HAP-1 (cell line): ENCODE data around the gene CDK5RAP3.
A peak's percentile ranks its signal among the peaks of the same experiment; 100 is the strongest.
"Not testable (repeated sequence)": the region's sequence is repeated elsewhere in the genome, so short reads cannot be mapped to it uniquely, and the experiment has no call there.

ENCODE experiments used
- DNase-seq, 2 experiments: peaks; one replicate each; pipeline ENCODE4 v3.0.0-alpha.2; 2016 to 2020; ENCODE audit warnings: low spot score in 2 of 2
- H3K27me3 ChIP-seq: fragments of 250-450 bp; sonication (Bioruptor Pico); 2 replicates; pipeline ENCODE4 v1.5.1; 2020; ENCODE audit warnings: low read depth, mild to moderate bottlenecking, moderate library complexity
- H3K36me3 ChIP-seq: fragments of 250-450 bp; sonication (Bioruptor Pico); replicated peaks from 2 replicates; pipeline ENCODE4 v1.5.1; 2020; ENCODE audit warnings: mild to moderate bottlenecking
- H3K4me1 ChIP-seq: fragments of 250-450 bp; sonication (Bioruptor Pico); 2 replicates; pipeline ENCODE4 v1.5.1; 2020; ENCODE audit warnings: mild to moderate bottlenecking
- H3K4me3 ChIP-seq: fragments of 250-450 bp; sonication (Bioruptor Pico); 2 replicates; pipeline ENCODE4 v1.5.1; 2020; ENCODE audit warnings: mild to moderate bottlenecking, moderate library complexity
- H3K9me3 ChIP-seq: fragments of 250-450 bp; sonication (Bioruptor Pico); 2 replicates; pipeline ENCODE4 v1.5.1; 2020; ENCODE audit warnings: mild to moderate bottlenecking, moderate library complexity
- in situ Hi-C: fragments of 300-500 bp; cut with MboI; formaldehyde crosslinking; loops from 3 replicates; pipeline ENCODE4 v1.14.3; 2020; ENCODE audit warnings: low sequenced_read_pairs, inconsistent platforms, mixed read lengths

The CDK5RAP3 gene

GRCh38 chr17:47973541-47973940 is 2.6 kb downstream of the CDK5RAP3 start:
- Histone ChIP-seq H3K27me3 (no peaks in the 10 kb centered on the region), H3K9me3 (no peaks in the 10 kb centered on the region), H3K4me1 (peaks cover 6% of the 10 kb centered on the region), H3K4me3 (no peak overlapping the region), H3K36me3 (peaks cover 36% of the 10 kb centered on the region)
- peak in 1 of 2 experiments; percentile 93 for DNase-seq
- in situ Hi-C loops, result no loop called here

GRCh38 chr17:47975189-47975822 is 4.4 kb downstream of the CDK5RAP3 start:
- no peaks in the 10 kb centered on the region for H3K27me3 ChIP-seq
- in situ Hi-C loops, result no loop called here
- no peak for DNase-seq
- H3K36me3 ChIP-seq, result peaks cover 52% of the 10 kb centered on the region
- H3K9me3 ChIP-seq, result no peaks in the 10 kb centered on the region
- H3K4me1 ChIP-seq, result peaks cover 5% of the 10 kb centered on the region
- H3K4me3 ChIP-seq, result no peak overlapping the region

DNA sequence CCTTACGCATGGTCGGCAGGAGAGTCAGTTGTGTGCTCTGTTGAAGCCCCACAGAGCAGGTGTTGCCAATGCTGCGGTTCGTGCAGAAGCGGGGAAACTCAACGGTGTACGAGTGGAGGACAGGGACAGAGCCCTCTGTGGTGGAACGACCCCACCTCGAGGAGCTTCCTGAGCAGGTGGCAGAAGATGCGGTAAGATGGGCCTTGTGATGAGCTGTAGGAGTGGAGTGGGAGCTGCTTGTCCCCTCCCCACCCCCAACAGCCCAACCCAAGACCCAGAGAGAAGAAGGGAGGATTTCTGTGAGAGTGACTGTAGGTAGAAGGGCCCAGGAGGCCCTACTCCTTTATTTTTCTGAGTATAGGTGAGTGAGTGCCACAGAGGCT is 4.9 kb downstream of the CDK5RAP3 start:
- Histone ChIP-seq H3K4me3 (no peak overlapping the region), H3K4me1 (peaks cover 3% of the 10 kb centered on the region; the same call in 1 of the 2 replicates), H3K27me3 (no peaks in the 10 kb centered on the region), H3K36me3 (peaks cover 57% of the 10 kb centered on the region), H3K9me3 (no peaks in the 10 kb centered on the region)
- in situ Hi-C loops, result no loop called here
- no peak for DNase-seq

GRCh38 chr17:47978324-47978723 is 7.4 kb downstream of the CDK5RAP3 start:
- peak; percentile 52 to 81 for DNase-seq
- Histone ChIP-seq H3K4me3 (no peak overlapping the region), H3K9me3 (no peaks in the 10 kb centered on the region), H3K4me1 (no peaks in the 10 kb centered on the region), H3K36me3 (peaks cover 76% of the 10 kb centered on the region), H3K27me3 (no peaks in the 10 kb centered on the region)
- in situ Hi-C loops, result no loop called here

DNA sequence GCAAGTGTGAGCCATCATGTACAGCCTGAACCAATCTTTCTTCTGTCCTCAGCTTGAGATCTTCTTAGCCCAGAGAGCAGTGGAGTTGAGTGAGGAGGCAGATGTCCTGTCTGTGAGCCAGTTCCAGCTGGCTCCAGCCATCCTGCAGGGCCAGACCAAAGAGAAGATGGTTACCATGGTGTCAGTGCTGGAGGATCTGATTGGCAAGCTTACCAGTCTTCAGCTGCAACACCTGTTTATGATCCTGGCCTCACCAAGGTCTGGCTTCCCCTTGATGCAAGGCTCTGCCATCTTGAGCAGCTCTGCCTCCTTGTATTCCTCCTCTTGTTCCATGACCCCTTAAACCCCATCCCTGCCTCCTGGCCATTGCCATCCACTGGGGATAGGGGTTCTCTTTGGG is 9.6 kb downstream of the CDK5RAP3 start:
- in situ Hi-C loops, result loop anchor here (5.0 kb wide), 1 partner anchor 37 kb away; no protein-coding TSS in a partner anchor
- Histone ChIP-seq H3K27me3 (no peaks in the 10 kb centered on the region), H3K4me3 (no peak overlapping the region), H3K36me3 (peaks cover 57% of the 10 kb centered on the region), H3K9me3 (no peaks in the 10 kb centered on the region), H3K4me1 (no peaks in the 10 kb centered on the region)
- DNase-seq, result no peak

DNA sequence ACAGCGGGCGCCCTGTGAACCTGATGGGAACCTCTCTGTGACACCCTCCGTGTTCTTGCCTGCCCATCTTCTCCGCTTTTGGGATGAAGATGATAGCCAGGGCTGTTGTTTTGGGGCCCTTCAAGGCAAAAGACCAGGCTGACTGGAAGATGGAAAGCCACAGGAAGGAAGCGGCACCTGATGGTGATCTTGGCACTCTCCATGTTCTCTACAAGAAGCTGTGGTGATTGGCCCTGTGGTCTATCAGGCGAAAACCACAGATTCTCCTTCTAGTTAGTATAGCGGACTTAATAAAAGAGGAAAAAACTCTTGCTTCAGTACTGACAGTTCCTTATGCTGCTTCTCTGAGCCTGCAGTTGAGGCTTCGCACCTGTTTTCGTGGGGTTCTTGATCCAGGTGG is 10.5 kb downstream of the CDK5RAP3 start:
- Histone ChIP-seq H3K27me3 (no peaks in the 10 kb centered on the region), H3K4me3 (no peak overlapping the region), H3K9me3 (no peaks in the 10 kb centered on the region), H3K36me3 (peaks cover 53% of the 10 kb centered on the region), H3K4me1 (no peaks in the 10 kb centered on the region)
- no peak for DNase-seq
- in situ Hi-C loops, result loop anchor here (5.0 kb wide), 1 partner anchor 36 kb away; no protein-coding TSS in a partner anchor

GRCh38 chr17:47982091-47982617 is 11.2 kb downstream of the CDK5RAP3 start:
- DNase-seq, result no peak
- peaks cover under 1% of the 10 kb centered on the region; the same call in 1 of the 2 replicates for H3K4me1 ChIP-seq
- H3K9me3 ChIP-seq, result no peaks in the 10 kb centered on the region
- in situ Hi-C loops, result loop anchor here (5.0 kb wide), 1 partner anchor 35 kb away; no protein-coding TSS in a partner anchor
- H3K36me3 ChIP-seq, result peaks cover 53% of the 10 kb centered on the region
- no peak overlapping the region for H3K4me3 ChIP-seq
- no peaks in the 10 kb centered on the region for H3K27me3 ChIP-seq

GRCh38 chr17:47982645-47983390 is 11.9 kb downstream of the CDK5RAP3 start:
- in situ Hi-C loops, result loop anchor here (5.0 kb wide), 1 partner anchor 34 kb away; no protein-coding TSS in a partner anchor
- Histone ChIP-seq H3K36me3 (peaks cover 53% of the 10 kb centered on the region), H3K9me3 (no peaks in the 10 kb centered on the region), H3K4me1 (peaks cover 7% of the 10 kb centered on the region), H3K4me3 (no peak overlapping the region), H3K27me3 (no peaks in the 10 kb centered on the region)
- no peak for DNase-seq

DNA sequence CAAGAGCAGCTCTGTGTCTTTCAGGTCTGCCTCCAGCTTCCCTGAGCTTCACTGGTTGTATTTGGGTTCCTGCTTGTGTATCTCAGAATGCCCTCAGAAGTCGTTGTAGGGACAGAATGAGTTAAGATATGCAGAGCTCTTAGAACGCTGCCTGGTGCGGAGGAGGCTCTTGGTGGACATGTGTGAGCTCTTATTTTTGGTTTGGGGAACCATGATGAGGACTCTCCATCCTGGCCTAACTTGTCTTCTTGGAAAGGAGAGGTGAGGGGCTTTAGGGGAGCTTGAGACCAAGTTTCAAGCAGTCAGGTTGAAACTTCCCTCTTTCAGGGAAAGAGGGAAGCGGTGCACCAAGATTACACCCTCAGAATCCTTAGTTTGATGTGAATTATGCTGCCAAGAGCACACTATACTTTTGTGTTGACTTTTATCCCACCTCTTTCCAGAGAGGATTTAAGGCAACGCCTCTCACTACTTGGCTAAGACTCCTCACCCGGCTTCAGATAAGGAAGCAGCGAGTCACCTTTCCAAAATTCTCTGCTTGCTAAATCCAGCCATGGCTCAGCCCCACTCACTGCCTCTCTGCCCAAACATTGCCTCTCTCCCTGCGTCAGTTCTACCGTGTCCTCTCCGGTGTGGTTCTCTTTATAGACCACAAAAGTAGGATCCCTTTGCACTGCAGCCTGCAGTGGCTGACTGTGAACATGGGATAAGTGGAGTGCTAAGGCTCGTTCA is 12.7 kb downstream of the CDK5RAP3 start:
- Histone ChIP-seq H3K4me3 (no peak overlapping the region), H3K27me3 (no peaks in the 10 kb centered on the region), H3K4me1 (peaks cover 9% of the 10 kb centered on the region), H3K36me3 (peaks cover 45% of the 10 kb centered on the region), H3K9me3 (no peaks in the 10 kb centered on the region)
- in situ Hi-C loops, result loop anchor here (5.0 kb wide), 1 partner anchor 34 kb away; no protein-coding TSS in a partner anchor
- DNase-seq, result no peak

DNA sequence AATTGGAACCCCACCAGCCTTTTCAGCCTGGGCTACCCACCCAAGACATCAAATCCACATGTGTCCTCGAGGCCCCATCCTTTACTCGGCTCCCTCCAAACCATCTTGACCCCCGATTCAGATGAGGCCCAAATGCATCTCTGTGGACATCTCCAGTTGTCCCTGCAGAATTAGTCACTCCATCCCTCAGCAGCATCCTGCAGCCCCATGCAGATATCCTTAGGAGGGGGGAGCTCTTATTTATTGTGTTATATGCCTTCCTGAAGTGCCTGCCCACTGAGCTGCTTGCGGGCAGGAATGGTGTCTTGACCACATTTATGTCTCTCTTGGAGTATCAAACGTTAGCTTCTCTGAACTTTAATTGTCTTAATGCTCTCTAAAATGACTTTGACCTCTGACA is 15.6 kb downstream of the CDK5RAP3 start:
- Histone ChIP-seq H3K36me3 (peaks cover 18% of the 10 kb centered on the region), H3K4me1 (peaks cover 11% of the 10 kb centered on the region), H3K9me3 (no peaks in the 10 kb centered on the region), H3K4me3 (no peak overlapping the region), H3K27me3 (no peaks in the 10 kb centered on the region)
- in situ Hi-C loops, result no loop called here
- no peak for DNase-seq

- H3K9me3 ChIP-seq, result no peaks in the 10 kb centered on the region
- in situ Hi-C loops, result no loop called here
- no peaks in the 10 kb centered on the region for H3K27me3 ChIP-seq
- peaks cover 10% of the 10 kb centered on the region for H3K36me3 ChIP-seq
- H3K4me3 ChIP-seq, result no peak overlapping the region
- DNase-seq, result peak; percentile 33 to 72
- peaks cover 13% of the 10 kb centered on the region for H3K4me1 ChIP-seq
Observed at GRCh38 chr17:47987240-47987835, 16.4 kb downstream of the CDK5RAP3 start.

DNA sequence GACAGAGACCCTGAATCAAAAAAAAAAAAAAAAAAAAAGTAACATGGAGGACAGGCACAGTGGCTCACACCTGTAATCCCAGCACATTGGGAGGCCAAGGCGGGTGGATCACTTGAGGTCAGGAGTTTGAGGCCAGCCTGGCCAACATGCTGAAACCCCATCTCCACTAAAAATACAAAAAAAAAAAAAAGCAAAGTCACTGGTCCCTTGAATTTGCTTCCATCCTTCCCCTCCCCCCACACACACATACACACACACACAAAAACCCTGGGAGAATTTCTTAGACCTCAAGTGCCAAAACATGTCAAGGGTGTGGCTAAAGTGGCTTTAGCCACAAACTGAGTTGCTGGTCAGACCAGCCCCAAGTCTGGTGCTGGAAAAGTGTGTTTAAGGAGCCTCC is 17.5 kb downstream of the CDK5RAP3 start:
- H3K36me3 ChIP-seq, H3K9me3 ChIP-seq, in situ Hi-C loops, H3K4me3 ChIP-seq, H3K27me3 ChIP-seq, DNase-seq: not testable (repeated sequence)
- peaks cover 13% of the 10 kb centered on the region for H3K4me1 ChIP-seq

GRCh38 chr17:47989159-47989558 is 18.2 kb downstream of the CDK5RAP3 start:
- in situ Hi-C loops, result no loop called here
- Histone ChIP-seq H3K36me3 (no peaks in the 10 kb centered on the region; the same call in 1 of the 2 replicates), H3K27me3 (no peaks in the 10 kb centered on the region), H3K9me3 (no peaks in the 10 kb centered on the region), H3K4me3 (no peak overlapping the region), H3K4me1 (peaks cover 13% of the 10 kb centered on the region)
- no peak for DNase-seq
